NCI-H748 treated with DMSO at 0.1 percent for 48 hours (cell line): ENCODE results near the gene POR.

Experiments used
- DNase-seq: peaks from one replicate; lab custom pipeline; 2025; lab: John Stamatoyannopoulos, UW

POR gene

DNA sequence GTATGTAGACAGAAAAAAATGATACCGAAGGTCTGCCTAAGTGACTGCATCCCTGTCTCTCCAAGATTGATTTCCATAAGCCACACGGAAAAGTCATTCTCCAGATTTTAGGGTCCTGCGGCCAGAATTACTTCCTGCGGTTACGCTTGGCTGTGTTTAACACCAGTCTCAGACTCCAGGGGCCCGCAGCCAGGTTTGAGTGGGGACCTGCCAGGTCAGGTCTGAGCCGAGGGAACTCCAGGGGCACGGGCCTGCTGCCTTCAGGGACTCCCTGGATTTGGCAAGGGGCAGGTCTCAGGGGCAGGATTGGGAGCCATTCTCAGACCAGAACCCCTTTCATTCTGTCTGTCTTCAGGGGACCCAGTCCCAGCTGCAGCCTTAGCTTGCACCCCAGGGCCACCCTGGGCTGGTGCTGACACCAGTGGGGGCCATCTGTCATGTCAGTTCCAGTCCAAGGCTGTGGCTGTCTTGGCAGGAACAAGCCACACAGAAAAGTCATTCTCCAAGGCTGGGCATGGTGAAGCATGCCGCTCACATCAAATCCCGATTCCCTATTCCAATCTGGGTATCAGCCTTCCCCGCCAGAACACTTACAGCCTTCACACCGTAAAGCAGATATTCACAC, 40.5 kb downstream of the POR start:
- DNase-seq = no peak

GRCh38 chr7:75957021-75957736, 42.2 kb downstream of the POR start:
- no peak for DNase-seq

- no peak for DNase-seq
Observed at GRCh38 chr7:75958802-75959543, 44.0 kb downstream of the POR start.

DNA sequence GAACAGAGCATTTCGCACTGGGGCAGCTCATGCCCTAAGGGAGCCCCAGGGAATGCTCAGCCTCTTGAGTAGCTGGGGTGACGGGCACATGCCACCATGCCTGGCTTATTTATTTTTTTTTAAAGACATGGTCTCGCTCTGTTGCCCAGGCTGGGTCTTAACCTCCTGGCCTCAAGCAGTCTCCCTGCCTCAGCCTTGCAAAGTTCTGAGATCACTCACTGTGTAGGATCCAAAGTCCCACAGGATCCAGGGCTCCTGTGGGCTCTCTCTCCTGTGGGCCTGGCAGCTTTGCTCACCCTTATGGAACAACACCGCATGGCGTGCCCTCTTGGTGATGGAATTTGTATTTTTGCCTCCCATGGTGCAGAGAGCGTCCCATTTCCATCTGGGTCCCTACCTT, 45.4 kb downstream of the POR start:
- no peak for DNase-seq

GRCh38 chr7:75961218-75961617, 46.3 kb downstream of the POR start:
- no peak for DNase-seq

GRCh38 chr7:75962607-75963380, 47.8 kb downstream of the POR start:
- no peak for DNase-seq

DNA sequence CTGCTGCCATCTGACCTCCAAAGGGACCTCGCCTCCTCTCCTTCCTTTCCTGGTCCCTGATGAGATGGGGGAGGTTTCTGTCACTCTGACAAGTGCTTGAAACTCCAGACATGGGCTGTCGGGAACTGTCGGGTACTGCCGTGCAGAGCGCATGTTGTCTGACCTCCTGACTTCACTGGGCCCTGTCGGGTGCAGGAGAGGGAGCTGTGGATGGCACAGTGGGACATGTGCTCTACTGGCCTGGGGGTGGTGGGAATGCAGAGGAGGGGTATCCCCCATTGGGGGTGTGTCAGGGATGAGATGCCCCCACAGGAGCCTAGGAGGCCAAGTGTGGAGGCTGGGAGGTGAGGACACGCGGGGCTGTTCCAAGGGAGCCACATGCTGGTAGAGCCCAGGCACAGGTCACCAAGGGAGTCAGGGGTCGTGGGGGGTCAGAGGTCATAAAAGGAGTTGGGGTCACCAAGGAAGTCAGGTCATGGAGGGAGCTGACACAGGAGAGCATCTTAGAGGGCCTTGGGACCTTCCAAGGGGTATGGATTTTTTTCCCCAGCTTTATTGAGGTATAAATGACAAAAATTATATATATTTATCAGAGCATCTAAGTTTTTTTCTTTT, 48.5 kb downstream of the POR start:
- DNase-seq = no peak

DNA sequence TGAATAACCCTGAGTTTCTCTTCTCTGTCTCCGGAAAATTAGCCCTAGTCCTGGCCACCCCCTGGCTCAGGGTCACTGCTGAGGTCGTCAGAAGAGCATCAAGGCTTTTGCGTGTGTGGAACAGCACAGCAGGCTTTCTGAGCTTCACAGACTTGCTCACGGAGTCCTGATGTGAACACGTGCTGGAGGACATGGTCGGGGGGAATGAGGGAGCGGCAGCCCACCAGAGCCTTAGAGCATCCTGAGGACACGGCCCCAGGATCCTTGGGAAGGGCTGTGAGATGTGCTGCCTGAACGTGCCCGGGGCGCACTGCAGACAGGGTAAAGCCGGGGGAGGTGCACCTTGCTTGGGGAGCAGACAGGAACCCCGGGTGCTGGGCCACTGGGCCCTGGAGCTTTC, 50.7 kb downstream of the POR start:
- DNase-seq = no peak

DNA sequence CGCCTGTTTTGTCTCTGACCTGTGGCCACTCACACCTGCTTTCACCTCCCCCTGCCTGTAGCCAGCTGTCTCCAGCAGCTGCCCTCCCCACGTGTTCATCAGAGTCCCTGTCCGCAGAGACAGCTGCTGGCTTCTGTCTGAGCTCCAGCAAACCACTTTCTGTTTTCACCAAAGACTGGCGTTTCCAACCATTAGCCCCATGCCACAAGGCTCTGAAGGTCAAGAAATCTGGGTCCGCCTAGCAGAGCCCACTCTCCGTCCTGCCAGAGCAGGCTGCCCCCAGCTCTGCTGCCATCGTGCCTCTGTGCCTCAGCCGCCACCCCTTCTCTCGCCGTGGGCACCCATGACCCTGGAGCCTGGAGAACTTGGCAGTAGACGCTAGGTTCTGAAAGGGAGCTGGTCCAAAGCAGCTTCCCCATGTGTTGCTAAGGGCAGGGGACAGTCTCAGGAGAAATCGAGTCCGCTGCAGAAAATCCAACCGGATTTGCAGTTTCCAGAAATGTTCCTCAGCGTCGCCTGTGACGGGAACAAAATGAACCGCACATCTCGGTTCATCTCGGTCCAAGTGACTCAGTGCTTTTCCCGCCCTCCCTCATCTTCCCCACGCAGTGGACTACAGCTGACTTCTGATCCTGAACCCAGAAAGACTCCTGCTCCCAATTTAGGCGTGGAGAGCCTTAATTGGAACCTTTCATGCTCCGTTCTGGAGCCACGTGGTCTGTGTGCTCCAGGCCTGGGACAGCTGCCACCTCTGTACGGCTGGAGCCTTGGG, 51.4 kb downstream of the POR start:
- DNase-seq = no peak

- DNase-seq = no peak
Observed at GRCh38 chr7:75967055-75967454, 52.1 kb downstream of the POR start.

GRCh38 chr7:75967487-75967997, 52.6 kb downstream of the POR start:
- DNase-seq = no peak

DNA sequence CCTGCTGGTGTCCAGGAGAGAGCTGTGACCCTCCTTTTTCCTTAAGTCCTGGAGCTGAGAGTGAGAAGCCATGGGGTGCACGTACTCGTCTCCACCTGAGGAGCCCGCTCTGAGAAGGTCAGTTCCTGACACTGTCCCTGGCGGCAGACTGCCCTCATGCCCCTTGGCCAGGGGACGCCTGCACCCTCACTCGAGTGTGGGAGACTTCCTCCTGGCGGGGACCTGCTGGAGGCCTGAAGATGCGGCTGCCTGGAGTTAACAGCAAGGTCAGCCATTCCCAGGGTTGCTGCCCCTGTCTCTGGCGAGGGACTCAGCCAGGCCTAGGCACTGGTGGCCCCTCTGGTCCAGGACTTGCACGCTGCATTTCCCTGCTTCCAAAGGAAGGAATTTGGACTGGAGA, 53.1 kb downstream of the POR start:
- DNase-seq = no peak

- no peak for DNase-seq
Observed at GRCh38 chr7:75968561-75969001, 53.6 kb downstream of the POR start.

DNA sequence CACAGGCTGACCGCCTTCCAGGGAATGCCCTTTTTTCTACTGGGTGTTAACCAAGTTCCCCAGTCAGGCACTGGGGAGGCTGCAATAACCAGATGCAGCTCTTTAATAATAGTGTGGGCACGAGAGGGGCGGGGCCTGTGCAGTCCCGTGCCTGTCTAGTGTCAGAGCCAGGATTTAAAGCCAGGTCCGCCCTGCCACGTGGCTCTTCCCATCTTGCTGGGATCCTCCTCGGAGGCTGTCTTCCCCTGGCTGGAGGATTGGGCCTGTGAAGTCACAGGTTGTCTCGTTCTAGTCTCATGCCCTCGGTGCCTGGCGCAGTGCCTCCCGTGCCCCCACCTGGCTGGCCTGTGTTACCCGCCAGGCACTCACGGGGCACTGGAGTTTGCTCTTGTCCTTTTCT, 54.2 kb downstream of the POR start:
- DNase-seq = no peak

- no peak for DNase-seq
Observed at GRCh38 chr7:75969704-75970498, 54.9 kb downstream of the POR start.

DNA sequence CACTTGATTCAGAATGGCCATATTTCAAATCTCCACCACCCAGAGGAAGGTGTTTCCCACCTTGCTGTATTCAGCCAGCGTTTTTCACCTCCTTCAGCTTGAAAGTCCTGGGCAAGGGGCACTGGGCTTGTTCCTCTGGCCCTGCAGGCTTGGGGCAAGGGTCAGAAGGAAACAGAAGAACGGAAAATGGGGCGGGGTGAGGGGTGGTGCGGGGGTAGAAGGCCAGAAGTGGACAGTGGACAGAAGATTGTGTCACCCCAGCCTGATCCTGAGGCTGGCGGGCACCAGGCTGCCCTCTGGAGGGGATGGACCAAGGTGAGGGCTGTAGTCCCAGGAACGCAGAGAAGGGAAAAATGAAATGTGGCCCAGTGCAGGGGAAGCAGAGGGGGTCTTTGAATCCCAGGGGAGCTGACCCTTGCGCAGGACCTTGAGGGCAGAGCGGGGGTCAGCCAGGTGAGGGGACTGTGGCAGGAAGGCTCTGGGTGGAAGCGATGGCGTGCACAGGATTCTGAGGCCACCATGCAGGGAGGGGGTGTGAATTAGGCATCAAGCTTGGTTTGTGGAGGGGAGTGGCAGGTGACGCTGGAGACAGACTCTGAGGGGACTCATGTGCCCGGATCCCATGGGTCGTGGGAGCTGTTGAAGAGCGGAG, 56.5 kb downstream of the POR start:
- DNase-seq = no peak

GRCh38 chr7:75971961-75972763, 57.2 kb downstream of the POR start:
- DNase-seq = no peak

GRCh38 chr7:75977743-75978142, 62.8 kb downstream of the POR start:
- DNase-seq = no peak
